Memory B cell (primary cell): ENCODE measurements around the gene UBE2D1.
A peak's percentile ranks its signal among the peaks of the same experiment; 100 is the strongest.

Experiments used
- ATAC-seq: fragments of 150-1000 bp; cut with Tn5 transposase; 2 replicates; pipeline ENCODE4 v1.10.0; 2021; ENCODE audit warnings: low read depth, mild to moderate bottlenecking, moderate library complexity
- DNase-seq, 2 donors: peaks; one replicate each; pipeline ENCODE4 v3.0.0; 2022; ENCODE audit warnings: low spot score in 2 of 2
- H3K27ac Mint-ChIP-seq: one replicate; pipeline ENCODE4 v1.8.0; 2022; ENCODE audit warnings: mild to moderate bottlenecking, moderate library complexity, mixed read lengths
- H3K27me3 Mint-ChIP-seq: one replicate; pipeline ENCODE4 v1.8.0; 2022; ENCODE audit warnings: mixed read lengths
- H3K36me3 Mint-ChIP-seq: one replicate; pipeline ENCODE4 v1.8.0; 2022; ENCODE audit warnings: mild to moderate bottlenecking, mixed read lengths
- H3K4me1 Mint-ChIP-seq: one replicate; pipeline ENCODE4 v1.8.0; 2022; ENCODE audit warnings: mixed read lengths
- H3K4me3 Mint-ChIP-seq: one replicate; pipeline ENCODE4 v1.8.0; 2022; ENCODE audit warnings: mild to moderate bottlenecking, moderate library complexity, mixed read lengths
- H3K9me3 Mint-ChIP-seq: one replicate; pipeline ENCODE4 v1.8.0; 2022; ENCODE audit warnings: mixed read lengths

Gene UBE2D1

DNA sequence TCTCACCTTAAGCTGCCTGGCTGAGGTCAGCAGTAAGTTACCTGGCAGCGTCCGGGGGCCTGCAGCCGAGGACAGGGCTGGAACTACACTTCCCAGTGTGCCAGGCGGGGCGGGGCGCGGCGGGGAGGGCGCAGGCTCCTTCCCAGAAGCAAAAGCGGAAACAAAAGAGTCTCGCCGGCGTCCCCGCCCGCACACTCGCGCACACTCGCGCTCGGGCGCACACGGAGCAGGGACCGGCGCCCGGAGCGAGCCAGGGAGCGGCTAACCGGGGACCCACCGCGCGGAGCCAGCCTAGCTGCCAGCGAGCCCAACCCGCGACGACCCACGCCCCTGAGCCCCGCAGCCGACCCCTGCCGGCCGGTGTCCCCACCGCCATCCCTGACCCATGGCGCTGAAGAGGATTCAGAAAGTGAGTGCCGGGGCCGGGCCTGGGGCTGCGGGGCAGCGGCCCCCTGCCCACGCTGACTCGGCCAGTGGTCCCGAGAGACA, at the start of gene UBE2D1:
UBE2D1 (plus strand) TSS at position 190 of the 489 bp plus-strand sequence; CDS start at position 386, 196 bp downstream.
- ATAC-seq (peak; percentile 95), DNase-seq (peak; percentile 76 to 79)
- Mint-ChIP-seq H3K27me3 (no peaks in the 10 kb centered on the region), H3K9me3 (no peaks in the 10 kb centered on the region), H3K4me1 (peaks cover 26% of the 10 kb centered on the region), H3K27ac (peak within 1 kb of the TSS; percentile 90), H3K4me3 (peak within 1 kb of the TSS; percentile 91), H3K36me3 (no peaks in the 10 kb centered on the region)

DNA sequence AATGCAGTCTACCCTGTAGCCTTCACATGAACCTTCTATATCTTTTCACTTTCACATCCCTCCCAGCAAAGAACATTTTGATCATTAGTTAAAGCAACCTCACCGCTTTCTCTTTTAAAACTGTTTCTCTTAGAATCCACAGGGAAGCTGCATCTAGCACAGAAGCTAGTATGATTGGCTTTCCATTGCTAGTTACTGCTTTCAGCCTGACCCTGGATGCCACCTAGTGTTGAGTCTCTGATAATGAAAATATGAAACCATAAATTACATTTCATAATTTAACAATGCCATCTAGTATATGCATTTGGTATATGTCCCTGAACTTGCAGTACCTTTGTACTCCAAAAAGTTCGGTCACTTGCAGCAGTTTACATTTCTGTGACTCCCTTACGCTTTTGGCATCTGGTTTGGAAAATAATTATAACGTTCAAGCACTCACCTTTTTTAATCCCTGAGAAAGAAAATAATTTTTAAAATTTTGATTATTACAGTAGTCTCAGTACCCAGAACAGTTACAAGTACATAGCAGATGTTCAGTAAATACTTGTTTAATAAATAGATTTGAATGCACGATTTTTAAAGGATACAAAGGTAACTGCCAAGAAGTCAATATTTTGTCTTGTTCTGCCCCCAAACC, 43.1 kb upstream of the UBE2D1 start:
- Mint-ChIP-seq H3K9me3 (no peaks in the 10 kb centered on the region), H3K4me1 (peaks cover 2% of the 10 kb centered on the region), H3K4me3 (no peak overlapping the region), H3K27me3 (no peaks in the 10 kb centered on the region), H3K27ac (no peak overlapping the region), H3K36me3 (peaks cover 3% of the 10 kb centered on the region)
- peak; percentile 79 for ATAC-seq
- peak in 1 of 2 donors; percentile 42 for DNase-seq

DNA sequence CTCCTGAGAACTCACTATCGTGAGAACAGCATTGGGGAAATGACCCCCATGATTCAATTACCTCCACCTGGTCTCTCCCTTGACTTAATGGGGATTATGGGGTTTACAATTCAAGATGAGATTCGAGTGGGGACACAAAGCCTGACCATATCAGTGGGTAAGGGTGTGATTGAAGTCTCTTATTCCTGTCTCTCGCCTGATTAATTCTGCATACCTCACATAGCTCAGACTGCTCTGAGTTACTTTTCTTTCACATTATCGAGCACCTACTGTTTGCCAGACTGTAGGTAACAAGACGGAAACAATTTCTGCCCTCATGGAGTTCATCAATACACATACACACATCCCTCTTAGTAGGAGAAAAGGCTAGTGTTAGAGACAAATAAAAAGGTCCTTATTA, 40.8 kb upstream of the UBE2D1 start:
- peak overlapping the region; percentile 63 for H3K27ac Mint-ChIP-seq
- DNase-seq (no peak), ATAC-seq (no peak)
- H3K36me3 Mint-ChIP-seq: no peaks in the 10 kb centered on the region
- H3K9me3 Mint-ChIP-seq: no peaks in the 10 kb centered on the region
- H3K4me1 Mint-ChIP-seq: peaks cover 2% of the 10 kb centered on the region
- no peaks in the 10 kb centered on the region for H3K27me3 Mint-ChIP-seq
- H3K4me3 Mint-ChIP-seq: no peak overlapping the region

DNA sequence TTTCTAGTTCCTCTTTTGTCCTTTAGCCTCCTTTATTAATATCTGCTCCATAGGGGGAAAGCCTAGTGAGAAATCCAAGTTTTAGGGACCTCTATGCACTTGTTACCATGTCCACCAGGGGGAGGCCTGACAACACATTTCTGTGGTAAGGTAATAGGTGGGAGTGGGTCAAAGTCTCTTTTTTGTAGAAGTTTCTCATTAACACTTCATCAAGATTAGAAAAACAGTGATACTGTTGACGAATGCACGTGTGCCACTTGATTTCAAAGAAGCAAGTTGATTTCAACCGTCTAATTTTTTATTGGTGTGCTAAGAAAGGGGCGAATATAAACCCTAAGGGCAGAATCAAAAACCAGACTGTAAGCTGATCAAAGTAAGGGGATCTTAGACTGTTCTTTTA, 35.2 kb upstream of the UBE2D1 start:
- DNase-seq (peak; percentile 57 to 60), ATAC-seq (peak; percentile 93)
- H3K27ac Mint-ChIP-seq: no peak overlapping the region
- H3K27me3 Mint-ChIP-seq: peaks cover 6% of the 10 kb centered on the region
- no peaks in the 10 kb centered on the region for H3K36me3 Mint-ChIP-seq
- no peak overlapping the region for H3K4me3 Mint-ChIP-seq
- no peaks in the 10 kb centered on the region for H3K4me1 Mint-ChIP-seq
- H3K9me3 Mint-ChIP-seq: no peaks in the 10 kb centered on the region

- H3K36me3 Mint-ChIP-seq: no peaks in the 10 kb centered on the region
- no peak for ATAC-seq
- no peak for DNase-seq
- no peaks in the 10 kb centered on the region for H3K4me1 Mint-ChIP-seq
- H3K9me3 Mint-ChIP-seq: no peaks in the 10 kb centered on the region
- H3K4me3 Mint-ChIP-seq: no peak overlapping the region
- H3K27me3 Mint-ChIP-seq: peaks cover 6% of the 10 kb centered on the region
- no peak overlapping the region for H3K27ac Mint-ChIP-seq
These were observed 34.1 kb upstream of the UBE2D1 start for GRCh38 chr10:58300676-58301075.

DNA sequence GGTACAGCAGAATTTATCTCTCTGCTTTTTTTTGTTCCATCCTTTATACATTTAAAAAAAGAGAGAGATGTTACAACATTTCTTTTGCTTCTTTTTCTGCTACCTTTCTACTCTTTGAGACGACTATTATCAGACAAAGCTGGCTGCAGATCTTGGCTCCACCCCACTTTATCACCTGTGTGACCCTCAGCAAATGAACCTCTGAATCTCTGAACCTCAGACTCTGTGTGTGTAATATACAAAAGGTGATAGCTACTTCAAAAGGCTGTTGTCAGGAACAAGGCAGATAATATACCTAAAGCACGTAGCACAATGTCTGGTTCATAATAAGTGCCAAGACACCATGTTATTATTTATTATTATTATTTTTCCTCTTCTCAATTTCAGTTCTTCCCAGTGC, 32.6 kb upstream of the UBE2D1 start:
- Mint-ChIP-seq H3K9me3 (no peaks in the 10 kb centered on the region), H3K4me1 (no peaks in the 10 kb centered on the region), H3K27ac (no peak overlapping the region), H3K27me3 (peaks cover 9% of the 10 kb centered on the region), H3K4me3 (no peak overlapping the region), H3K36me3 (no peaks in the 10 kb centered on the region)
- ATAC-seq: no peak
- DNase-seq: no peak

DNA sequence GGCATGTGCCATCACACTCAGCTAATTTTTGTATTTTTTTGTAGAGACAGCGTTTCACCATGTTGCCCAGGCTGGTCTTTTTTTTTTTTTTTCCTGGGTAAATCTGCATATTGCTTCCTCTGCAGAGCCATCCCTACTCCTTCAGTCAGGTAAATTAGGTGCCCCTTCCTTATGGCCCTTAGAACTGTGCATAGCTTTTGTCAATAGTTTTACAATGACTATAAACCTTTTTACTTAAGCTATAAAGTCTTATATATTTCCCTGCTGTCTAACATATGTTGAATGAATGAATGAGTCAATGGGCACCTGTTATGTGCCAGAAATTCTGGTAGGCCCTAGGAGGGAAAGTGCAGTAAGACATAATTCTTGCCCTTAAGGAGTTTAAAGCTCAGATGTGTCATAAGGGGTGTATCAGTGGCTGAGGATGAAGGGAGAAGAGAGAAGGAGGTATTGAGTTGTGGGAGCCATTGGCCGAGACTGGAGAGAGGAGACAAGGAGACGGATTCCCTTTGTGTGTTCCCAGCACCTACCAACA, 30.6 kb upstream of the UBE2D1 start:
- no peaks in the 10 kb centered on the region for H3K9me3 Mint-ChIP-seq
- H3K27me3 Mint-ChIP-seq: peaks cover 9% of the 10 kb centered on the region
- H3K4me3 Mint-ChIP-seq: no peak overlapping the region
- no peaks in the 10 kb centered on the region for H3K4me1 Mint-ChIP-seq
- DNase-seq (no peak), ATAC-seq (no peak)
- H3K36me3 Mint-ChIP-seq: no peaks in the 10 kb centered on the region
- no peak overlapping the region for H3K27ac Mint-ChIP-seq

DNA sequence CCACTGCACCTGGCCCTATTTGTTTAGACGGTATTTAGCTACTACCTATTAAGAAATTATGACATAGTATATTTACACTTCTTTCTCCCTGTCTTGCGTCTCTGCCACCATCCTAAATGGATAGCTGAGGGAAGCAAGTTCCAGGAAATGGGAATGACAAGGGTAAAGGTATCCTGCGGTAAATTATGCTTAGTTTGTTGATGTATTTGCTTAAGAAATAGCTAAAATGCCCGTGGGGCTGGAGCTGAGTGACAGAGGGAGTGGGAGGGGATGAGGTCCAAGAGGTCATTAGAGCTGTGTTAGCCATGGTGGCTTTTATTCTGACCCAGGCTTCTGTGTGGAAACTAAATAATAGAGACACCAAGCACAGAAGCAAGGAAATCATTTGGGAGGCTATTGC, 29.0 kb upstream of the UBE2D1 start:
- Mint-ChIP-seq H3K27ac (no peak overlapping the region), H3K4me3 (no peak overlapping the region), H3K36me3 (no peaks in the 10 kb centered on the region), H3K4me1 (no peaks in the 10 kb centered on the region), H3K9me3 (no peaks in the 10 kb centered on the region), H3K27me3 (peaks cover 14% of the 10 kb centered on the region)
- ATAC-seq: no peak
- no peak for DNase-seq

GRCh38 chr10:58307676-58308075, 27.1 kb upstream of the UBE2D1 start:
- no peak for ATAC-seq
- DNase-seq: no peak
- no peak overlapping the region for H3K27ac Mint-ChIP-seq
- no peak overlapping the region for H3K4me3 Mint-ChIP-seq
- H3K36me3 Mint-ChIP-seq: no peaks in the 10 kb centered on the region
- H3K27me3 Mint-ChIP-seq: peaks cover 14% of the 10 kb centered on the region
- H3K9me3 Mint-ChIP-seq: no peaks in the 10 kb centered on the region
- H3K4me1 Mint-ChIP-seq: no peaks in the 10 kb centered on the region

GRCh38 chr10:58311026-58311425, 23.8 kb upstream of the UBE2D1 start:
- H3K27me3 Mint-ChIP-seq: peaks cover 7% of the 10 kb centered on the region
- H3K36me3 Mint-ChIP-seq: no peaks in the 10 kb centered on the region
- DNase-seq (no peak), ATAC-seq (no peak)
- no peak overlapping the region for H3K4me3 Mint-ChIP-seq
- no peaks in the 10 kb centered on the region for H3K9me3 Mint-ChIP-seq
- H3K27ac Mint-ChIP-seq: no peak overlapping the region
- no peaks in the 10 kb centered on the region for H3K4me1 Mint-ChIP-seq

DNA sequence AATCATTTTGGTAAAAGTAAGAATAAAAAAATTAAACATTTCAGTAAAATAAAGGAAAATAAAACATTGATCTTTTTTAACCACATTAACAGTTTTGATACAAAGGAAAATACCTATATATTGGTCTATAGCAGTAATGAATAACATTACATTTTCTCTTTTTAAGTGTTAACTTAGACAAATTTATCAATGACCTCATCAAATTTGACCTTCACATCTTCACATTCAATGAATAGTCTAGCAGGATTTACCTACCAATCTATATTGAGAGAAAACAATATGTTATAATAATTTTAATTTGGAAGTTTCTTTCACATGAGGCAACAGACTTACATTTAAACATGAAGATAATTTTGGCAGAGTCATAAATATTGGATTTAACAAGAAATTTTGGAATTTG, 17.9 kb upstream of the UBE2D1 start:
- Mint-ChIP-seq H3K4me1 (no peaks in the 10 kb centered on the region), H3K4me3 (no peak overlapping the region), H3K36me3 (no peaks in the 10 kb centered on the region), H3K9me3 (no peaks in the 10 kb centered on the region), H3K27me3 (no peaks in the 10 kb centered on the region), H3K27ac (no peak overlapping the region)
- ATAC-seq (no peak), DNase-seq (no peak)

- ATAC-seq (no peak), DNase-seq (no peak)
- Mint-ChIP-seq H3K36me3 (no peaks in the 10 kb centered on the region), H3K27me3 (no peaks in the 10 kb centered on the region), H3K4me3 (no peak overlapping the region), H3K27ac (no peak overlapping the region), H3K4me1 (peaks cover 6% of the 10 kb centered on the region), H3K9me3 (no peaks in the 10 kb centered on the region)
These were observed 16.5 kb upstream of the UBE2D1 start for GRCh38 chr10:58318346-58318745.

- Mint-ChIP-seq H3K4me1 (peaks cover 6% of the 10 kb centered on the region), H3K27ac (no peak overlapping the region), H3K4me3 (no peak overlapping the region), H3K27me3 (no peaks in the 10 kb centered on the region), H3K9me3 (no peaks in the 10 kb centered on the region), H3K36me3 (no peaks in the 10 kb centered on the region)
- no peak for DNase-seq
- no peak for ATAC-seq
These were observed 15.2 kb upstream of the UBE2D1 start for GRCh38 chr10:58319599-58319998.

GRCh38 chr10:58320351-58321049, 14.3 kb upstream of the UBE2D1 start:
- DNase-seq (no peak), ATAC-seq (no peak)
- Mint-ChIP-seq H3K27ac (no peak overlapping the region), H3K4me3 (no peak overlapping the region), H3K27me3 (no peaks in the 10 kb centered on the region), H3K4me1 (peaks cover 6% of the 10 kb centered on the region), H3K9me3 (no peaks in the 10 kb centered on the region), H3K36me3 (no peaks in the 10 kb centered on the region)
